ENCODE results near the gene XRCC6.
A peak's percentile ranks its signal among the peaks of the same experiment; 100 is the strongest.
"Not testable (repeated sequence)": the region's sequence is repeated elsewhere in the genome, so short reads cannot be mapped to it uniquely, and the experiment has no call there.

XRCC6 gene

DNA sequence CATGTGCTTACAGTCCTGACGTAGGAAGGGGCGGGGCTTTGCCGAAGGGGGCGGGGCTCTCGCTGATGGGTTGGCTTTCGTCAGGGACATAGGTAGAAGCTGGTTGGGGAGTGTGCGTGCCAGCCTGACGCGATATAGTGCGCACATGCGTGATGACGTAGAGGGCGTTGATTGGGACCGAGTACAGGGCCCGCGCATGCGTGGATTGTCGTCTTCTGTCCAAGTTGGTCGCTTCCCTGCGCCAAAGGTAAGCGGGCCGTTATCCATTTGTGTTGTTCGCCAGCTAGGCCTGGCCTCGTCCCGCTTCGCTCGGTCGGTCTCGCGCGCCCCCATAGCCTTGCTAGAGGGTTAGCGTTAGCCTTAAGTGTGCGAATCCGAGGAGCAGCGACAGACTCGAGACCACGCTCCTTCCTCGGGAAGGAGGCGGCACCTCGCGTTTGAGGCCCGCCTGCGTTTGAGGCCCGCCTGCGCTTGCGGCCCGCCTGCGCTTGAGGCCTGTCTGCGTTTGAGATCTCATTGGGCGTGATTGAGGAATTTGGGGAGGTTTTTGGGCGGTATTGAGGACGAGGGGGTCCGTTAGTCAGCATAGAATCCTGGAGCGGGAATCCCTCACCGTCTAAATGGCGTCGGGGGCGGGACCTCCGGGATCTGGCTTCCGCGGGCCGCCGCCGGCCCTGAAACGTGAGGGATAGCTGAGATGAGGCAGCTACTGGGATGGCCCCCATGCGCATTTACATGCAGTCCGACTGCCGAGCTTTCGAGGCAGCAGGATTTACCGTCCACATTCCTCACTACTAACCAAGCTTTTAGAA is at the start of gene XRCC6:
Gene XRCC6 (plus strand): TSS at position 197 of the 812 bp plus-strand sequence. CDS start 710 bp downstream, outside the sequence.
- peak; percentile 99 for DNase-seq (ENCODE audit: low read depth, low spot score)

DNA sequence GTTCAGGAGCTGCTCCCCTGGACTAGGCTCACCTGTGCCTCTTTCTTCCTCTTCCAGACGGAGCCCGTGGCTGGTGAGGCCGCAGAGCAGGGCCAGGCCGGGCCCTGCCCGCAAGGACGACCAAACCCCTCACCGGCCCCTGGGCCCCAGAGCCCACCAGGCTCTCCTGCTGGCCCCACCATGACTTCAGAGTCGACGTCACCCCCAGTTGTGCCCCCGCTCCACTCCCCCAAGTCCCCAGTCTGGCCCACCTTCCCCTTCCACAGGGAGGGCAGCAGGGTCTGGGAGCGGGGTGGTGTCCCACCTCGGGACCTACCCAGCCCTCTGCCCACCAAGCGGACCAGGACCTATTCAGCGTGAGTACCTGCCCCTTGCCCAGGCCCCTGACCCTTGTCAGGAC is 49.3 kb upstream of the XRCC6 start:
- no peak for DNase-seq (ENCODE audit: low read depth, low spot score)

DNA sequence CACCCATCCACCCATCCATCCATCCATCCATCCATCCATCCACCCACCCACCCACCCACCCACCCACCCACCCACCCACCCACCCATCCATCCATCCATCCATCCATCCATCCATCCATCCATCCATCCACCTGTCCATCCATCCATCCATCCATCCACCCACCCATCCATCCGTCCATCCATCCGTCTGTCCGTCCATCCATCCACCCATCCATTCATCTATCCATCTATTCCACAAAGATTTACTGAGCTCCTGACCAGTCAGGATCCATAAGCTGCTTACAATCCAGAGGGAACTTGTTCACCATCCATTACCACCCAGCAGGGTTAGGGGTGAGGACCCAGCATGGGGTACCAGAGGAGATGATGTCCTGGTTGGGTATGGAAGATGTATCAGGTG is 48.8 kb upstream of the XRCC6 start:
- not testable (repeated sequence) for DNase-seq (ENCODE audit: low read depth, low spot score)

DNA sequence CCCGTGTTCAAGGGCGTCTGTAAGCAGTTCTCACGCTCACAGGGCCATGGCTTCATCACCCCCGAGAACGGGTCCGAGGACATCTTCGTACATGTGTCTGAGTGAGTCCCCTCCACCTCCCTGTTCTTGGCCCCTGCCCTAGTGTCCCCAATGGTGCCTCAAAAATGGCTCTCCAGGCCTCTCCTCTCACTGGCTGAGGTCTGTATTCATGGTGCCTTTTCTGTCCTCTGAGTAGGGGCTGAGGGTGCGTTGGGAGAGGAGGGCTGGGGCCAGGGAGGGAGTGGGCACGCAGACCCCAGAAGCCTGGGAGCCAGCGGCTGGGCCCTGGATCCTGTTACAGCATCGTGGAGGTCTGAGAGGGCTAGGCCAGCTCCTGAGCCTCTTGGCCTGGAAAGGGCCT is 47.4 kb upstream of the XRCC6 start:
- no peak for DNase-seq (ENCODE audit: low read depth, low spot score)

DNA sequence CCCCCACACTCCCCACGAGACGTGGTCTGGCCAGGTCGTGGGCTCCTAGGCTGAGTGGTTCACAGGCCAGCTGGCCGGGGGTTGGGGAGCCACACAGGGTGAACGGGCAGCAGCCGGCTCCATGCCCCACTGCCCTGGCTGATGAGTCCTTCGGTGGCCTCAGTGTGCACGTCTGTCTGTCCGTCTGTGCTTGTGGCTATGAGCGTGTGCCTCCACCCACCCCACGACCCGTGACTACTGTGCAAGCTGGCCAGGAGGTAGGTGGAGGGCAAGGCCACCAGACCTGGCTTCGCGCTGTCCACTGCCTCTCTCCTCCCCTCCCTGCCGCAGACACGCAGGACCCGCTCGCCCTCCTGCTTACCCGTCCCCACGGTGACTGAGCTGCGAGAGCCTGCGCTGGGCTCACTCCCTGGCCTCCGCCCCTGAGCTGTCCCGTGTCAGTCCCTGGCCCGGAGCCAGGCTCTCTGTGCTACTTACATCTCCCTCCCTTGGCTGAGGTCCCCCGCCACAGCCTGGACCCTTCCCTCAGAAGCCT is 46.2 kb upstream of the XRCC6 start:
- DNase-seq (ENCODE audit: low read depth, low spot score): no peak

DNA sequence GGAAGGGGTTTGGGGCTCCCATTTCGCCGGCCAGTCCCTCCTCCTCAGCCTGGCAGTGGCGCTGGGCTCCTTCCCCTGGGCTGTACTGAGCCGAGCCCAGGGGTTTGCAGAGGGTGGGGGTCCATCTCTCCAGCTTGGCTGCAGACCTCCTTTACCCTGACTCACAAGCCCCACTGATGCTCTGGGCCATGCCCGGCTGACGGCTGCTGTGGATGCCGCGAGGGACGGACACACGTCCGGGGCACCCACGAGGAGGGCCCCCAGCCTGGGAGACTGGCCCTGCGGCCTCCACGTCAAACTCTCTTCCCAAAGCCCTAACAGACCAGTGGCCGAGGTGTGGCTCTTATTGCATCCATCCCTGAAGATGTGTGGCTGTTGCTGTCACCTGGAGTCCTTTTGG is 45.6 kb upstream of the XRCC6 start:
- DNase-seq (ENCODE audit: low read depth, low spot score): no peak

DNA sequence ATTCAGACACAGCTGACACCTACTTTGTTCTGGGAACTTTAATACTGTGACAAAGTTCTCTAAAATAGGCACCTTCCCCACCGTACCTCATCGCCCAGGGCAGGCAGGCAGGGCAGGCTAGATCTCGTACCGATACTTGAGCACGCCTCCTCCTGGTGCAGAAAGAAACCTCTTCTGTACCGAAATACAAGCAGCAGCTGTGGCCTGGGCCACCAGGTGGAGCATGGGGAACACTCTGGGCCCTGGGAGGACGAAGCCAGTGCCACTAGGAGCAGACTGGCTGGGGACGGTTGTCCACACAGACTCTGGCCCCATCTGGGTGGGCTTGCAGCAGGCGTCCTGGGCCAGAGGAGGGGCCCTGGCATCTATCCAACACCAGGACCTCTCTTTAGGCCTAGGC is 44.2 kb upstream of the XRCC6 start:
- no peak for DNase-seq (ENCODE audit: low read depth, low spot score)

DNA sequence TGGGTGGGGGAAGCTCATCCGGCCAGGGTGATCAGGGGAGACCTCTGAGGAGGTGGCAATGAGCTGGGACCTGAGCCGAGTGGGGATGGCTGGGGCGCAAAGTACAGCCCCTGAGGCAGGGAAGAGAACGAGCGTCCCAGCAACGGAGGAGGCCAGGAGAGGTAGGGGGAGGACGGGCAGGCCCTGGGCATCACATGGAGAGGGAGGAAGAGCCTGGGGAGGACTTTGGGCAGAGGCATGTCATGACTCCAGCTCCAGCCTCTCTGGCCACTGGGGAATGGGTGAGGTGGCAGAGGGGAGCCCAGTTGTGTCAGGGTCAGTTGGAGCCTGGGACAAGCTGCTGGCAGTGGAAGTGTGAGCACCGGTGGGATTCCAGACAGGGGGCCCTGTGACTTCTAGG is 43.0 kb upstream of the XRCC6 start:
- no peak for DNase-seq (ENCODE audit: low read depth, low spot score)

DNA sequence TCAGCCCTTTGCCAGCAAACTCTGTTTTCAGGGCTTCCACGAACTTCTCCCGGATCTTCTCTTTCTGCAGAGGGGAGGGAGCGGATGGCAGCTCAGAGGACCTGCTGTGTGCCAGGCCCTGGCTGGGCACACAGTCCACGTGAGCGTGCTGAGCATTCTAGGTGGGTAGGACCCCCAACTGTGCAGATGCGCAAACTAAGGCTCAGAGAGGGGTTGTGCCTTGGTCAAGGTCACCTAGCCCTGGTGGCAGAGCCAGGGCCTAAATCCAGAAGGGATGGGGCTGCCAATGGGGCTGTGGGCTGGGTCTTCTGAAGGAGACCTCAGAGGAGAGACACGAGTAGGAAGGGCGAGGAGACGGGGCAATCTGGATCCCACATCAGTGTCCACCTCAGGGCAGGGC is 42.3 kb upstream of the XRCC6 start:
- no peak for DNase-seq (ENCODE audit: low read depth, low spot score)

DNA sequence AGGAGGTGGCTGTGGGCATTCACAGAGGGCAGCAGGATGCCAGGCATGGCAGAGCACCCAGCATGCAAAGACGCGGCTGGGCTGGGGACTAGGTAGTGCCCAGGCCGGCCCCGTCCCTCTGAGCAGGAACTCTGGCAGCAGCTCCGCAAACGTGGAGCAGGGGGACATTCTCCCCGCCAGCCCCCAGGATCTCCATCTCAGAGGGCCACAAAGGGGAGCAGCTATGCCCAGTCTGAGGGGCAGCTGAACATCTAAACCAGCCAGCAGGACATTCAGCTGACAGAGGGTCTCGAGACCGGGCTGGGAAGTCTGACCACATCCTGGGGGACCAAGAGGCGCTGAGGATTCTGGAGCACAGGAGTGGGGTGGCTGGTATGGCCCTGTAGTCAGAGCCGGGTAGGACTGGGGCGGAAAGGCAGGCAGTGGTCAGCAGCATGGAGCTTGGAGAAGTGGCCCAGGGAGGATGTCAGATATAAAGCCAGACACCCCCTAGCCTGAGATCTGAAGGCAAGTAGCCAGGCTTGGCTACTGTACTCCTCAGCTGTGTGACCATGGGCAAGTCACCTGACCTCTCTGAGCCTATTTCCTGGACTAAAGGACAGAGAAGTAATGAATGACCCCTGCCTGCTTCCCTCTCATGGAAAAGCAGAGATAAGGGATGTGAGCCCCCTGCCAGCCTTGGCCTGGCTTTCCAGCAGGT is 41.6 kb upstream of the XRCC6 start:
- DNase-seq (ENCODE audit: low read depth, low spot score): no peak

DNA sequence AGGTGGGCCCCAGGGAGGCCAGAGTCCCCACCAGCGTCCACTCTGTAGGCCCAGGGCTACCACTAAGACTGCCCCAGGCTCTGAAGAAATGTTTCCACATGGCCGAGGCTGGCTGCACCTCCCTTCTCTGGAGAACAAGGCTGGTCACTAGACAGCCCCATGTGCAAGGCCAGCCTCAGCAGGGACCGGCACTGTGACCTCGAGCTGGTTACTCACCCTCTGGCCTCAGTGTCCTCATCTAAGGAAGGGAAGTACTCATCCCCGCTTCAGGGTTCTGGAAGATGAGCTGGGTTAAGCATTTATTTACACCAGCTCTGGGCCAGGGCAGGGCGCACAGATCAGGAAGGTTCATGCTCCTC is 41.1 kb upstream of the XRCC6 start:
- DNase-seq (ENCODE audit: low read depth, low spot score): no peak

DNA sequence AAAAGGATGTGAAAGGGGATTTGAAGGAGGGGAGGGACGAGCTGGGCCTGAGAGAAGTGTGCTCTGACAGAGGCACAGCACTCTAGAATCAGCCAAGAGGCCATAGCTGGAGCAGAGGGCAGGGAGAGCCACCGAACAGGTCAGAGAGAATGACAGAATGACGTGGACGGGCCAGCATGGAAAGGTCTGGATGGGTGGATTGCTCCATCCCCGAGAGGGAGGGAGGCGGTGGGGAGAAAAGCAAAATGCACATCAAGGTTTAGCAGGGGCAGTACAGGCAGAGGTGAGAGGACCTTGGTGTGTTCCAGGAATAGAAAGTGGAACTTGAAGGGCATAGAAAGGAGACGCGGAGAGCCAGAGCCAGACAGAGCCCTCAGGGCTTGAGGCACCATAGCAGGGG is 38.4 kb upstream of the XRCC6 start:
- DNase-seq (ENCODE audit: low read depth, low spot score): no peak

DNA sequence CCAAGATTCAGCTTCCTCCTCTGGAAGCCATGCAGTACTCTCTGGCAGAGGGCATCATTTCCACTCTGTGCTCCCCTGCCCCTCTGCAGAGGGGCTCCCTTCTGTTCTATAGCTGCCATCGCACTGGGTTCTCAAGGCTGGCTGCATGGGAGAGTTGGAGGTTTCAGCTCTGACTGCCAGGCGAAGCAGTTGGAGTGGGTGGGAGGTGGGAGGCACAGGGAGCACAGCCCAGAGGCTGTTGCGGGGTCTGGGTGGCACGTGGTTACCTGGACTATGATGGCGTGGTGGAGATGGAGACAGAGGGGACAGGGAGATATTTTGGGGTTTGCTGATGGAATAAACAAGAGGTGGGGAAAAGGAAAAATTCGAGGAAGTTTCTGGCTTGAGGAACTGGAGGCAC is 36.2 kb upstream of the XRCC6 start:
- DNase-seq (ENCODE audit: low read depth, low spot score): no peak

DNA sequence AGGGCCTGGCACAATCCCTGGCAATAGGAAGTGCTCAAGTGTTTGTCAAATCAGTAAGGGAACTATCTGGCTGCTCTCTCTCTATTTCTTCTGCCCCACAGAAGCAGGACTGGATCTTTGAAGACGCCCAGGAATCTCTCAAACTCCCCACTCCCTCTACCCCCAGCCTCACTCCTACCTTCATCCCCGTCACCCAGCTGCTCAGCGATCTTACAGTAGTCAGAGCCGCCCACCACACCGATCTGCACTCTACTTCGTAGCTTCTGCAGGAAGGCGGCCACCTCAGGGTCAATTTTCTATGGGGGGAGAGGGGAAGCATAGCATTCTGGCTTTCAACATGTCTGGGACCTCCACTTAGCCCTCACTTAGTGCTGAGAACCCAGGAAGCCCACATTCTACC is 35.2 kb upstream of the XRCC6 start:
- no peak for DNase-seq (ENCODE audit: low read depth, low spot score)

DNA sequence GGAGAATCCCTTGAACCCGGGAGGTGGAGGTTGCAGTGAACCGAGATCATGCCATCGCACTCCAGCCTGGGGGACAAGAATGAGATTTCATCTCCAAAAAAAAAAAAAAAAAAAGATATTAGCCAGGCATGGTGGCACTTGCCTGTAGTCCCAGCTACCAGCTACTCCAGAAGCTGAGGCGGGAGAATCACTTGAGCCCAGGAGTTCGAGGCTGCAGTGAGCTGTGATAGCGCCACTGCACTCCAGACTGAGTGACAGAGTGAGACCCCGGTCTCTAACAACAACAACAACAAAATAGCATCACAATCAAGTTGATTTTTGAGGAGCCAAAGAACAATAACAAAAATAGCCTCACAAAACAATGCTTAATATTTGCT is 33.8 kb upstream of the XRCC6 start:
- no peak for DNase-seq (ENCODE audit: low read depth, low spot score)

DNA sequence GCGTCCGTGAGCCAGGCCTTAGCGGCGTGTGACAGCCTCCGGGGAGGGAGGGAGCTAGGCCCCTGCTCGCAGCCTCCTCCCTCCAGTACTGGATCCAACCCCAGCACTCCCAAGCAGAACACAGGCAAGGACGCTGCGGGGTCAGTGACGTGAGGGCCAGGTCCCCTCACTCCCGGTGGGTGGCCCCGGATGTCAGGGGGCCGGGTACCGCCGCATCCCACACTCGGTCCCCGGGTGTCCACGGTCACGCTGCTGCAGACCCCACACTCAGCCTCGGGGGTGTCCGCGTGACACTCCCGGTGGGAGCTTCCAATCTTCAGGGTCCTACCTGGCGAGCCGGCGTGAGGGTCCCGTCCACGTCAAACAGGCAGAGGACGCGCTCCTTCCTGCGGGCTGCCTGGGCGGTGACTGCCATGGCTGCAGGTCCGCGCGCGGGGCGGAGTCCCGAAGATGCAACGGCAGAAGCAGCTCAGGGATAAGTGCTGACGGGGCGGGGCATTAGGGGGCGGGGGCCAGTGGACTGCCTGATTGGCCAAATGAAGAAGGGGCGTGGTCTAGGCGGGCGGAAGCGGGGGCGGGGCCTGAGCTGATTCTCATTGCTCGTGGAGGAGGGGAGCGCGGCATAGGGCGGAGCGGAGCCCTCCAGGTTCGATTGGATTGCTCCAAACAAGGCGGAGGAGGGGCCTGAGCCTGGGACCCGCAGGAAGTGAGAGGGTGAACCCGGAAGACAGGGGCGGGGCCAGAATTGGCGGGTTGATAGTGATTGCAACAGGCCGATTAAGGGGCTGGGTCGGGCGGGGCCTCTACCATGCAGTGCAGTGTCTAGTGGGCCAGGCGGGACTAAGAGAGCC is 31.5 kb upstream of the XRCC6 start, which contains the start of gene PMM1:
Gene PMM1 (minus strand): TSS at position 450 of the 851 bp plus-strand sequence. CDS start 35 bp downstream, at position 415.
- peak; percentile 100 for DNase-seq (ENCODE audit: low read depth, low spot score)

DNA sequence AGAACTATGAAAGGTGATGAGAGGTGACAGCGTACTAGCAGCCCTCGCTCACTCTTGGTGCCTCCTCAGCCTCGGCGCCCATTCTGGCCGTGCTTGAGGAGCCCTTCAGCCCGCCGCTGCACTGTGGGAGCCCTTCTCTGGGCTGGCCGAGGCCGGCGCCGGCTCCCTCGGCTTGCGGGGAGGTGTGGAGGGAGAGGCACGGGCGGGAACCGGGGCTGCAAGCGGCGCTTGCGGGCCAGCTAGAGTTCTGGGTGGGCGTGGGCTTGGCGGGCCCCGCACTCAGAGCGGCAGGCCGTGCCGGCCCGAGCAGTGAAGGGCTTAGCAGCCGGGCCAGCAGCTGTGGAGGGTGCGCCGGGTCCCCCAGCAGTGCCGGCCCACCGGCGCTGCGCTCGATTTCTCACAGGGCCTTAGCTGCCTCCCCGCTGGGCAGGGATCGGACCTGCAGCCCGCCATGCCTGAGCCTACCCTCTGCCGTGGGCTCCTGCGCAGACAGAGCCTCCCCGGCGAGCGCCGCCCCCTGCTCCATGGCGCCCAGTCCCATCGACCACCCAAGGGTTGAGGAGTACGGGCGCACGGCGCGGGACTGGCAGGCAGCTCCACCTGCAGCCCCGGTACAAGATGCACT is 27.6 kb upstream of the XRCC6 start:
- not testable (repeated sequence) for DNase-seq (ENCODE audit: low read depth, low spot score)

DNA sequence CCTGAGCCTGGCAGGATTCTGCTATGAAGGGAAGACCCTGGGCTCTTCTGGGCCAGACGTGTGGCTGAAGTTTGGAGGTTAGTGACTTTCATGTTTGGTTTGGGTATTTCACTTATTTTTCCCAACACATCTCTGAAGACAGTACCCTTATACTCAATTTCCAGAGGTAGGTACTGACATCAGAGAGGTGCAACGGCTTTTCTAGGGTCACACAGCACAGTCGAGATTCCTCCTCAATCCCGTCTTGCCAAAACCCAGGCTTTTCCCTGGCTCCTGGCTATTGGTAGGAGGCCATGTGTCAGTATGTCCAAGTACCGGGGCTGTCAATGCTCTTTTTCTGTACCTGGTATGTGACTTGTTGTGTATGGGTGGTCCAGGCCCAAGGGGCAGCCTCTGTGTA is 25.4 kb upstream of the XRCC6 start:
- DNase-seq (ENCODE audit: low read depth, low spot score): no peak

DNA sequence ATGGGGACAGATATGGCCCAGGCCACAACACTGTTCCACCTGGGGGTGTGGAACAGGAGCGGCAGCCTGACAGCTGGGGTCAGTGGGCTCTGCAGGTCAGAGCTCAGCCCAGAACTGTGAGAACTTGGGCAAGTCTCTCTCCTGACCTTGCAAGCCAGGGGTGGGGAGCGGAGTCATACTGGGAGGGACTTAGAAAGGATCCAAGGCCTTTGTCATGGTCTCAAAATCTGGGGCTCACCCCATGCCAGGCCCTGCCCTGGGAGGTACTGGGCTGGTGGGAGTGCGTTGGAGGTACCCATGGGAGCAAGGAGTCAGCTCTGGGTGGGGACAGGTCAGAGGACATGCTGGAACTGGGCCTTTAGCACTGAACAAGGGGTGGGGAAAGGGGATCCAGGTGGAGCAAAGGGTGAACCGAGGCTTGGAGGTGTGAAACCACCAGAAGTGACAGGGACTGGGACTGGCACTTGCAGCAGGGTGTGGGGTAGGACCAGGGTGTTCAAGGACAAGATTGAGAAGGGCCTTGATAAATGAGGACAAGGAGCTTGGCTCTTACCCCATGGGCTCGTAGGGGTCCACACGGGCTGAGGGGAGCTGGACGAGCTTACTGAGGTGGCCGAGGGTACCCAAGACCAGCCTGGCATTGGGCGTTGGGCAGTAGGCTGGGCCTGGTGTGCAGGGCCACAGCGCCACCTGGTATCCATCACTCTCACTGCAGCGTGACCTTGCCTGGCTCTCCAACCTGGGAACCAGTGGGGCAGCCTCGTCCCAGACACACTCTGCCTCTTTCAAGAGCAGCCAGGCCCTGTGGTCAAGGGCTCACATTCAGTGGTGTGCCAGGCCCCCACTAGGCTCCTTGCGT is 24.1 kb upstream of the XRCC6 start:
- DNase-seq (ENCODE audit: low read depth, low spot score): no peak

DNA sequence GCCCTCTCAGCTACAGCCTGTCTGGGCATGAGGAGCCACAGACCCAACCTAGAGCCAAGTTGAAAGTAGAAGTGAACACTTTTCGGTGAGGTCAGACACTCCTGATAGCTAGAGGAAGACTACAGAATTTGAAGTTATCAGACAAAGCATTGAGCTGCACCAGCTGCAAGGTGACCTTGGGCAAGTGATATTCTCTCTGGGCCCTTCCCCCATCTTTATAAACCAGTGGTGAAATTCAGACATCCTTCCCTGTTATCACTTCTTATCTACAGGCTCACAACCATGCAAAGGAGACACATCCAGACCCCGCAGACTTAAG is 23.5 kb upstream of the XRCC6 start:
- DNase-seq (ENCODE audit: low read depth, low spot score): no peak

DNA sequence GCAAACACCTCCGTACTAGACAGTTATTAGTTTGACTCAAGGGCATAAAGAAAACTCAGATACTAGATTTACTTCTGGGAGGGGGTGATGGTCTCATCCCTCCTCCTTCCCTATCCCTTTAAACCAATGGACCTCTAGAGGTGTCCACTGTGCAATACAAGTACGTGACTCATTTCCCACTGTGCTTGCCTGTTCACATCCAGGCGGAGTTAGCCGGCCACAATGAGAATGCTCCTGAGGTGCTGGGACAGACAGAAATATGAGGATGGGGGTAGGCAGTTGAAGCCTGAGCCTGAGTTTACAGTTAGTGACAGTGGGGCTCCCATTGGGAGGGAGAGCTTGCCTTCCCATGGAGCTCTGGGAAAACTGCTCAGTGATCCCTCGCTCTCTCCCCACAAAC is 23.0 kb upstream of the XRCC6 start:
- DNase-seq (ENCODE audit: low read depth, low spot score): no peak

All from activated naive CD8-positive, alpha-beta T cell treated with anti-CD3 and anti-CD28 coated beads, Interleukin-2, amount 50 U/mL, for 16 hours (primary cell).